ENCODE data around the gene ANKLE2.

DNA sequence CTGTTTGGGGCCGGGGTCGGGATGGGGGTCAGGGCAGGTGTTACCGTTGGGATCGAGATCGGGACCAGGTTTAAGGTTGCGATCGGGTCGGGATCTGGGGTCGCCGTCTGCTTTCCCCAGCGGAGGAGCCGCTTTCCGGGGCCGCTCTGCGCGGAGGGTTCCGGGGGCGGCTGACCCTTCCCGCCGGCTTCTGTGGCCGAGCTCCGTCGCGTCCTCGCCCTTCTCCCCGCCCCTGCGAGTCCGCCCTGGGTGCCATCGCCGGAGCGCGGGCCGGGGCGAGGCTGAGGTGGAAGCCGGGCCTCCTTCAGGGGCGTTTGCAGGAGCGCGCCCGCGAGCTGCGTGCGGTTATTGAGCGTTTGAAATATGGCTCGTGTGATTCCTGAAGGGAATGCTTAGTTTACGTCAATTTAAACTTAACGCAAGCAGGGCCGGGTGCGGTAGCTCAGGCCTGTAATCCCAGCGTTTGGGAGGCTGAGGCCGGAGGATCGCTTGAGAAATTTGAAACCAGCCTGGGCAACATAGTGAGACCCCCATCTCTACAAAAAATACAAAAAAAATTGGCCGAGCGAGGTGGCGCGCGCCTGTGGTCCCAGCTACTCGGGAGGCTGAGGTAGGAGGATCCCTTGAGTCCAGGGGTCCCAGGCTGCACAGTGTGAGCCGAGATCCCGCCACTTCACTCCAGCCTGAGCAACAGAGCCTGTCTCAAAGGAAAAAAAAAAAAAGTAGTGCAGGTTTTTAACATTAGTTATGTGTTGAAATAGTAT lies 50.4 kb downstream of the ANKLE2 start:
- TF ChIP-seq TAF1 (IDR thresholded peaks at IDR 0.05; ENCODE audit: borderline replicate concordance, insufficient read depth, low read length): no peak
- no peak for TF ChIP-seq REST (IDR thresholded peaks at IDR 0.05; ENCODE audit: insufficient read depth in 1 of 2, low read depth in 2 of 2, low read length in 2 of 2)

All from PFSK-1 (cell line).